ENCODE results near the gene FER.
"Not testable (repeated sequence)": the region's sequence is repeated elsewhere in the genome, so short reads cannot be mapped to it uniquely, and the experiment has no call there.

The FER gene

GRCh38 chr5:109155625-109156024 lies 407.9 kb downstream of the FER start:
- Histone ChIP-seq H3K4me3 (no peak overlapping the region), H3K27ac (no peak overlapping the region)

- no peak overlapping the region for H3K27ac ChIP-seq
- H3K4me3 ChIP-seq = no peak overlapping the region
Measured at GRCh38 chr5:109156885-109157284, 409.2 kb downstream of the FER start.

DNA sequence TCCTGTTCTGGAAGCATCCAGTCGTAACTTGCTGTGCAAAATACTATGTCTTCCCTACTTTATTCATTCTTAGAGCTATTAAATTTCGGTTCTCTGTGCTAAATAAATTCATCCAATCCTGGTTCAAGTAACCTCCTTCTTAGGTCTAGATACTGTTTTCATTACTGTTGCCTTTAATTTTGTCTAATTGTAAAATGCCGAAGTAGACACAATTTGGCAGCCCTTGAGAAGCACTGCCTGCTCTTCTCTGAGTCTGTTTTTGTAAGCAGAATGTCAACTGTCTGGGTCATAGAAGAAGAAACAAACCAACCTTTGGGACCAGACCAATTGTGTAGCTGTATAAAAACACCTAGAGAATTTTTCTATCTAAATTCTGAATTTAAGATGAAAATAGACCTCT lies 412.8 kb downstream of the FER start:
- H3K27ac ChIP-seq = no peak overlapping the region
- H3K4me3 ChIP-seq = no peak overlapping the region

DNA sequence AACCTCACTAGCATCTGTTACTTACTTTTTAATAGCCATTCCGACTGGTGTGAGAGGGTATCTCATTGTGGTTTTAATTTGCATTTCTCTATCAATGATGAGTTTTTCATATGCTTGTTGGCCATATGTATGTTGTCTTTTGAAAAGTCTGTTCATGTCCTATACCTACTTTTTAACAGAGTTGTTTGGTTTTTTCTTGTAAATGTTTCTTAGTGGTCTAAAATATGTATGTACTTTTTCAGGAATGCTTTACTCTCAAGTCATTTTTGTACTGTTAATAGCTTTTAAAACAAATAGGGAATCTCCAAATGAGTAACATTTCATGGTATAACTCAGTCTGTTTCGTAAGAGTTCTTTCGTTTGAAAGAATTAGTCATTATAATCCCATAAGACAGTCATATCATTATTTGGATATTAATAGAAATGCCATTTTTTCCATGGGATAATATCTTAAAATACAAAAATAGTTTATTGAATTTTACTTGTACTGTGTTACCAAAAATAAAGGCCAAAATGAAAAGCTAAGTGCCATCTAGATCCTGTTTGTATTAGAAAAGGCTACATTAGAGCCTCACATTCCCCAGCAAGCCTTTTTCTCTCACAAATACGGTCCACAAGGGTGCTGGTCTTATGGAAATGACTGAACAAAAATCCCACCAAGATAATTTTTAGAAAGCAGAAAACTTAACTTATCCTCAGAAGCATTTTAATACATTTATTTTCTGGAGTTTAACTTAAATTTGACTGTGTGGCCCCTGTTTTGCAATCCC lies 414.4 kb downstream of the FER start:
- Histone ChIP-seq H3K27ac (peak overlapping the region in 1 of 21 experiments; percentile 25), H3K4me3 (no peak overlapping the region)

DNA sequence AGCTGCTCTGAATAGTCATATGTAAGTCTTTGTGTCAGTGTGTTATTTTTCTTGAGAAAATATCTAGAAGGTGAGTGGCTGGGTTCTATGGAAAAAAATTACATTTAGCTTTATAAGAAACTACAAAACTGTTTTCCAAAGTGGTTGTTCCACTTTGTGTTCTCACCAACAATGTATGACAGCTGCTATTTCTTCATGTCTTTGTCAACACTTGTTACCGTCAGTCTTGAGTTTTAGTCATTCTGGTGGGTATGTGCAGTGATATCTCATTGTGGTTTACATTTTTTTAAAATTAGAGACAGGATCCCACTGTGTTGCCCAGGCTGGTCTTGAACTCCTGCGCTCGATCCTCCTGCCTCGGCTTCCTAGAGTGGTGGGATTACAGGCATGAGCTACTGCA lies 415.6 kb downstream of the FER start:
- H3K4me3 ChIP-seq = no peak overlapping the region
- no peak overlapping the region for H3K27ac ChIP-seq

DNA sequence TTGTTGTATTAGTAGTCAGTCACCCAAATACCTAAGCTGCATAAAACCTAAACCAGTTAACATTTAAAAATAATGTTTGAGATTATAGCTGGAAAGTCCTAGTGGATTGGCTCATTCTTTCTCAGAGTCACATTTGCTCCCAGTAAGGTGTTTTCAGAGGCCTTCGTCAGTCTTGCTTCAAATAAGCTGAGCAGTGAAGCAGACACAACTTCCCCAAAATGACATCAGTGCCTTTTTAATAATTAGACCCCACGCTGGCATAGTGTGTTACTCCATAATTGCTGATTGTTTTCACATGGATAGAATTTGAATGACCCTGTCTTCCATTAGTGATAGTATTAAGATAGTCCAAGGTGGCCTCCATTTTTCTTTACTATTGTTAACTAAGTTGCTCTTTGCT lies 416.3 kb downstream of the FER start:
- Histone ChIP-seq H3K4me3 (no peak overlapping the region), H3K27ac (no peak overlapping the region)

DNA sequence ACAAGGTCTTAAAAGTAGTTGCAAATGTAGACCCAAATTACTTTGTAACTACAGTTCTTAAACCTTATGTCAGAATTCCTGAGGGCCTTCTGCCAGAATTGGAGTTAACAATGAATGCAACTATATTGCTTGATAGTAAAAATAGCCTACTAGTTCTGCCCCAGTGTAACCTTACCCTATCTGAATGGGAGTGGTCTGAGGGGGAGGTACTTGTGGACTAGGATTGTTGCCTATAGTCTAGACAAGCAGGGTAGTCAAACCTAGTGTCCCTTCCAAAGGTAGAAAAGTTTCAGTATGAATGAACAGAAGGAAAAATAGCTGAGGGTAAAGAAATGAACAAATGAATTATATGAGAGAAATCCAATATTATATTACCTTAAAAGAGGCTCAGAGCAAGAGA lies 419.9 kb downstream of the FER start:
- H3K27ac ChIP-seq = no peak overlapping the region
- H3K4me3 ChIP-seq = no peak overlapping the region

- no peak overlapping the region for H3K4me3 ChIP-seq
- no peak overlapping the region for H3K27ac ChIP-seq
Measured at GRCh38 chr5:109168151-109168550, 420.5 kb downstream of the FER start.

GRCh38 chr5:109170629-109171350 lies 423.1 kb downstream of the FER start:
- Histone ChIP-seq H3K4me3 (no peak overlapping the region), H3K27ac (no peak overlapping the region)

DNA sequence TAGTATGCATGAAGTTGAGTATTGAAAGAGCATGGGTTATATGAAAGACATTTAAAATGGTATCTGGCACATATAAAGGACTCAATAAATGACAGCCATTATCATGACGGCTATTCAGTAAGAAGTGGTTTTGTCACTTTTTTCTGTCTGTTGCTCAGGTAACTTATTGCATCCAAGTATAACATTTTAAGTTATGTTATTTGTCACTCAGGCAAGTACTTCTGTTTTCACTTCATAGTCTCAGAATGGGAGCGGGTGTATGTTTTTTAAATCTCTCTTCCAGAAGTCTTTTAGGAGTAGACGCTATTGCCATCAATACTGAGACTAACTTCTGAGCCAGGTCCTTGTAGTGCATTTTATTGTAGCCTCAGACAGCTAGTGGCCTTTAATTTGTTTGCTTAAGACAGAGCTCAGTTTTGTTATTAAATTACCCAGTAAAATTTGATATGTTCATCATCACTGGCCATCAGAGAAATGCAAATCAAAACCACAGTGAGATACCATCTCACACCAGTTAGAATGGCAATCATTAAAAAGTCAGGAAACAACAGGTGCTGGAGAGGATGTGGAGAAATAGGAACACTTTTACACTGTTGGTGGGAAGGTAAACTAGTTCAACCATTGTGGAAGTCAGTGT lies 423.9 kb downstream of the FER start:
- H3K27ac ChIP-seq, H3K4me3 ChIP-seq: not testable (repeated sequence)

DNA sequence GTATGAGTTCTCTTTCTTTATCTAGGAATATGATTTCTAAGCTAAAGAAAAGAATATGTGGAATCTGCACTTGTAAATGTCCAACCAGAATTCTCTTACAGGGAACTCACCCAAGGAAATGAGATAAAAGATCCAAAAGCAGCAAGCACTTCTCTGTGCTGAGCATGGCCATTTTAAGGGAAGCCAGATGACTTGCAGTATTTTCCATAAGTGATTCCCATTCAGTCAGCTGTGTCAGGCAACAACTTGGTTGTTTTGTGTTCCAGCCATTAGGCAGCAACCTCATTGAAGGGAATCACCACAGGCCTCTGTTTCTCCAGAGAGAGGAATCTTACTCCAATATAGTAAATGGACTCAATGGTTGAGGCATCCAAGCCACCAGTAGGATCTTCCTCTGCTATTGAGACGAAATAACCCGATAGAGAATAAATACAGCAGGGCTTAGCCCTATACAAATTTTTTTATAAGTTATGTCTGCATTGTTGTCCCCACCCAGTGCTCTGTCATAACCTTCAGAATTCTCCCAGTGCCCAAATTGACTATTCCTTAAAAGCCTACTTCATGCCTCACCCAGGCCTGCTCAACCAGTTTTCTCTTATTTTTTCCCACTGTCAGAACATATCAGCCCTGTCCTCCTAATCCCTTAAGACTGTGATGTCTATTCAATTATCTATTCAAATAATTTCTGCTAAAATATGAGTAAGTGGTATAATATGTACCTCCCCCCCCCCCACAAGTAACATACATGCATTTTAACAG lies 425.5 kb downstream of the FER start:
- no peak overlapping the region for H3K4me3 ChIP-seq
- H3K27ac ChIP-seq = no peak overlapping the region

DNA sequence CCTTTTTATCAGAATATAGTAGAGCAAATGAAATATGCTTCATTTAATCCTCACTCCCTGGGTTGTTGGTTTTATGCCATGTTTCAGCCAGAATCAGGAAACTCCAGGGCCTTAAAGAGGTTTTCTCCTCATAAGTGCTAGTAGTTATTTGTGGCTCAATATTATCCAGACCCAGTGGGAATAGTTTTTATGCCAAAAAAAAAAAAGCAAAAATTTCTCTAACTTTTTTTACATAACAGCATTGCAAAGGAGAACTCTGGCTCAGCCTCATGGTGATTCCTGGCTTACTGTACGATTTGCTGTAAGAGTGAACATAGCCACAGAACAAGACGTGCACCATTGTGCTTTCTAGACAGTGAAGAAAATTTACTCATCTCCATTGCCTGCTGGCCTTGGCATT lies 429.5 kb downstream of the FER start:
- H3K27ac ChIP-seq = no peak overlapping the region

GRCh38 chr5:109177782-109178181 lies 430.1 kb downstream of the FER start:
- Histone ChIP-seq H3K27ac (no peak overlapping the region), H3K4me3 (no peak overlapping the region)

More for the DNA sequence above, 429.5 kb downstream of the FER start:
- H3K4me3 ChIP-seq = no peak overlapping the region

DNA sequence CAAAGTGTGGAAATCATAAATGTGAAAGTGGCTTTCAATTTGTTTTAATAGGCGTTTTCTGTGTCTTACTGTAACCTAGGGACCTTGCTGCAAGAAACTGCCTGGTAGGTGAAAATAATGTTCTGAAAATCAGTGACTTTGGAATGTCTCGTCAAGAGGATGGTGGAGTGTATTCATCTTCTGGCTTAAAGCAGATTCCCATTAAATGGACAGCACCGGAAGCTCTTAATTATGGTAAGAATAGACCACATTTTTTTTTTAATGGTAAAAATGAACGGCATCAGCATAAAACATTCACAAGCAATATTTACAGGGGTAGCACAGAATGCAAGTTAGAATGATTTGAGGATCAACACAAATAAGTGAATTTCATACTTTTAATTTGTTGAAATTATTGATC lies 433.0 kb downstream of the FER start:
- Histone ChIP-seq H3K4me3 (no peak overlapping the region), H3K27ac (no peak overlapping the region)

- Histone ChIP-seq H3K4me3 (no peak overlapping the region), H3K27ac (no peak overlapping the region)
Measured at GRCh38 chr5:109186759-109187158, 439.1 kb downstream of the FER start.

- peak overlapping the region in 1 of 21 experiments; percentile 21 for H3K27ac ChIP-seq
- no peak overlapping the region for H3K4me3 ChIP-seq
Measured at GRCh38 chr5:109191153-109191558, 443.5 kb downstream of the FER start.

DNA sequence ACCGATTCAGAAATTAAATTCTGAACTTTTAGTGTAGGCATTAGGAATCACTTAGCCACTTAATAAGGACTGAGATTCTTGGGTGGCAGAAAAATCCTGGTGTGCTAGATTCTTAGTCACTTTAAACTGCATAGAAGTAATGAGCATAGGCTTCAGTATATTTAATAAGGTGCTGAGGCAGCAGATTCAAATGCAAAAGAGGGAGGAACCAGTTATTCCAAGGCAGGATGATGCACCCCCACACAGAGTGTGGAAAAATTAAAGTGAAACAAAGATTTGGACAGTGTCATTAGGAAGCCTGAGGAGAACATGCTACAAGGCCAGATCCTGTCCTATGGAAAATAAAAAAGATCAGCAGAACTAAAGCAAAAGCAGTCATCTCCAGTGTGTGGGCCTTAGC lies 444.3 kb downstream of the FER start:
- no peak overlapping the region for H3K4me3 ChIP-seq
- H3K27ac ChIP-seq = peak overlapping the region in 5 of 21 experiments; percentile 2 to 48 (median 27)

GRCh38 chr5:109192555-109193281 lies 445.0 kb downstream of the FER start:
- Histone ChIP-seq H3K27ac (peak overlapping the region in 3 of 21 experiments; percentile 9 to 27 (median 21)), H3K4me3 (no peak overlapping the region)

DNA sequence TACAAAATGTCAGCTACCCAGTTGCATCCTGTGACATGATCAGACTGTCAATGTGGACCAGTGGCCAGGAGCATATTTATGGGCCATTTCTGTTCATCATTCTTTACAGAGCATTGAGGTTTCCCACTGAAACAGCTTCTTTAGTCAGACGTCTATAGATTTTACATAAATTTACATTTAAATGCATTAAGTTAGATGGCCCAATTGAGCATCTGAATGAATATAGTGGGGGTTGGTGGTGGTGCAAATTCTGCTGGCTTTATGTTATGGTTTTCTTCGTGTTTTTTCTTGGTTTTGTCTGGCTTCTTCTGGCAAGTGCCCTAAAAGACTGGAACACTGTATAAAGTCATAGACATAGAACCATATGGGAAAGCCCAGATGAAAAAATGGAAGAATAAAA lies 448.0 kb downstream of the FER start:
- Histone ChIP-seq H3K27ac (no peak overlapping the region), H3K4me3 (no peak overlapping the region)

All from skin epidermis (tissue), 12 donors.